GM12878 (cell line): ENCODE data around the gene TBX15. TPM values are rescaled to one million over a fixed set of nuclear protein-coding genes. Genes with fewer than 3 reads are reported as not detected.

Source experiments
- ATAC-seq: fragments of 200-7000 bp; cut with Tn5 transposase; 3 replicates; pipeline ENCODE4 v1.9.1; 2020; ENCODE audit warnings: mild to moderate bottlenecking, moderate library complexity
- BruUV-seq: library from RNA; stranded (reverse); fragments of 400-500 nt; replicated peaks from 2 replicates; lab custom pipeline; 2021; lab: Mats Ljungman, UMichigan
- CTCF ChIA-PET: fragments of 300-600 bp; sonication (Branson Sonifier 250); formaldehyde crosslinking; extraction: SDS; loops from one replicate; lab custom pipeline; 2021; ENCODE audit warnings: inconsistent platforms; lab: Yijun Ruan, JAX
- POLR2A ChIA-PET: fragments of 350-600 bp; formaldehyde crosslinking; extraction: SDS; loops from one replicate; lab custom pipeline; 2021; ENCODE audit warnings: inconsistent platforms; lab: Charles Lee
- RAD21 ChIA-PET: fragments of 300-600 bp; sonication (Branson Sonifier 250); formaldehyde crosslinking; loops from one replicate; lab custom pipeline; 2023; ENCODE audit warnings: antibody characterized with exemption; ENCODE audit not compliant: unreplicated experiment; lab: Charles Lee
- SMC1A ChIA-PET: fragments of 300-600 bp; sonication (Branson Sonifier 250); formaldehyde crosslinking; loops from one replicate; lab custom pipeline; 2023; ENCODE audit not compliant: unreplicated experiment, uncharacterized antibody; lab: Charles Lee
- DNase-seq: peaks from one replicate; pipeline ENCODE4 v3.0.0-alpha.2; 2011; ENCODE audit warnings: low read depth, low spot score
- FAIRE-seq: peaks from 3 replicates; lab custom pipeline; 2011; peaks lifted over from hg19 to GRCh38; lab: Jason Lieb, UNC
- H2AFZ ChIP-seq: 2 replicates; pipeline ENCODE4 v1.6.0; 2011; ENCODE audit warnings: low read depth, low read length, control low read depth; ENCODE audit not compliant: control insufficient read depth
- H3K27ac ChIP-seq: 2 replicates; pipeline ENCODE4 v1.5.1; 2011; ENCODE audit warnings: control low read depth; ENCODE audit not compliant: control insufficient read depth, insufficient read depth
- H3K27me3 ChIP-seq, 2 experiments: replicated peaks in 1 of 2; 2 replicates each; pipeline versions ENCODE4 v1.6.0 to v1.6.1; 2011; ENCODE audit warnings: low read length in 1 of 2; ENCODE audit not compliant: control insufficient read depth in 2 of 2, insufficient read depth in 2 of 2
- H3K36me3 ChIP-seq, 2 experiments: 2 replicates each; pipeline ENCODE4 v1.5.1; 2011; ENCODE audit warnings: low read length in 1 of 2; ENCODE audit not compliant: control insufficient read depth in 2 of 2, insufficient read depth in 2 of 2
- H3K4me1 ChIP-seq: 2 replicates; pipeline ENCODE4 v1.6.1; 2011; ENCODE audit warnings: mild to moderate bottlenecking, low read length, moderate library complexity, mixed read lengths; ENCODE audit not compliant: control insufficient read depth, insufficient read depth
- H3K4me2 ChIP-seq: 2 replicates; pipeline ENCODE4 v1.6.0; 2011; ENCODE audit warnings: control low read depth; ENCODE audit not compliant: control insufficient read depth, insufficient read depth
- H3K4me3 ChIP-seq: fragments of 200-600 bp; sonication (generic); 2 replicates; pipeline ENCODE4 v1.5.1; 2016
- H3K79me2 ChIP-seq: 2 replicates; pipeline ENCODE4 v1.6.0; 2011; ENCODE audit warnings: low read length; ENCODE audit not compliant: control insufficient read depth, insufficient read depth
- H3K9ac ChIP-seq: 2 replicates; pipeline ENCODE4 v1.8.0; 2011; ENCODE audit warnings: low read length, control low read depth, mixed read lengths; ENCODE audit not compliant: control insufficient read depth, insufficient read depth
- H3K9me3 ChIP-seq: replicated peaks from 3 replicates; pipeline ENCODE4 v1.5.1; 2011; ENCODE audit warnings: mild to moderate bottlenecking, low read length; ENCODE audit not compliant: control insufficient read depth, insufficient read depth
- H4K20me1 ChIP-seq: 2 replicates; pipeline ENCODE4 v1.6.0; 2011; ENCODE audit not compliant: control insufficient read depth, insufficient read depth
- CHD4 ChIP-seq: fragments of 200-600 bp; sonication (generic); IDR thresholded peaks from 2 replicates; pipeline ENCODE4 v1.6.1; 2016; ENCODE audit warnings: mild to moderate bottlenecking
- GATAD2B ChIP-seq: fragments of 450-650 bp; conservative IDR thresholded peaks from 2 replicates; pipeline ENCODE4 v1.6.1; 2017; ENCODE audit warnings: low read depth, mild to moderate bottlenecking, moderate library complexity
- SIX5 ChIP-seq: IDR thresholded peaks from 2 replicates; pipeline ENCODE4 v1.6.1; 2011; ENCODE audit warnings: mild to moderate bottlenecking, low read depth, low read length, moderate library complexity; ENCODE audit not compliant: severe bottlenecking
- ZNF24 ChIP-seq: fragments of 450-650 bp; IDR thresholded peaks from 2 replicates; pipeline ENCODE4 v1.6.1; 2017; ENCODE audit warnings: antibody characterized with exemption, mild to moderate bottlenecking
- WGBS: methylation state at CpG from one replicate; pipeline ENCODE4 v1.1.6; 2016; ENCODE audit warnings: low lambda C conversion rate; ENCODE audit not compliant: insufficient replicate concordance, insufficient coverage; ENCODE audit errors: missing lambda C conversion rate; 5-methylcytosine and 5-hydroxymethylcytosine counted together
- in situ Hi-C: fragments of 300-500 bp; cut with MboI; formaldehyde crosslinking; loops from 9 replicates; pipeline ENCODE4 v1.14.3; 2018; ENCODE audit warnings: mixed read lengths
- intact Hi-C: fragments of 100-400 bp; cut with micrococcal nuclease; formaldehyde crosslinking; loops from one replicate; pipeline ENCODE4 v1.14.2; 2022; ENCODE audit not compliant: unreplicated experiment
- polyA plus RNA-seq, 11 experiments: library from polyadenylated mRNA; depleted of rRNA in 4 of 11; unstranded in 6 of 11; stranded (reverse) in 5 of 11; fragments of >200 nt; fragmentation: Nextera tagmentation in 4 of 11; fragmentation: Illumina TruSeq in 1 of 11; extraction: Ambion mirVana in 4 of 11; extraction: Trizol in 1 of 11; gene quantifications; 1 replicate in 1 of 11; 2 replicates in 10 of 11; pipeline versions ENCODE4 v1.2.1 to v1.2.3, GENCODE V29; 2011 to 2016; ENCODE audit warnings: inconsistent platforms in 2 of 11, missing spikeins in 2 of 11, low read depth in 1 of 11
- total RNA-seq, 4 experiments: library from RNA; depleted of rRNA in 3 of 4; stranded (reverse); fragments of >200 nt in 3 of 4; fragmentation: Illumina TruSeq in 1 of 4; extraction: Trizol in 1 of 4; gene quantifications; 2 replicates each; pipeline versions ENCODE4 v1.2.1 to v1.2.3, GENCODE V29; 2013 to 2021
- TF ChIP-seq, protein P1 (sequence below): IDR thresholded peaks from 2 replicates; pipeline ENCODE4 v1.6.1; 2012; ENCODE audit warnings: low read length, inconsistent platforms
- TF ChIP-seq, protein P2 (sequence below): IDR thresholded peaks from 2 replicates; pipeline ENCODE4 v1.6.1; 2011; ENCODE audit warnings: low read depth, mild to moderate bottlenecking, low read length, moderate library complexity, borderline replicate concordance; ENCODE audit errors: extremely low read depth

TBX15 gene
- total and polyA plus RNA-seq, 10 of the 15 experiments (the other 5 are each of a cell fraction or from before 2014, with no cell fraction given) = 0.64 to 9.4 (median 0.99) TPM

DNA sequence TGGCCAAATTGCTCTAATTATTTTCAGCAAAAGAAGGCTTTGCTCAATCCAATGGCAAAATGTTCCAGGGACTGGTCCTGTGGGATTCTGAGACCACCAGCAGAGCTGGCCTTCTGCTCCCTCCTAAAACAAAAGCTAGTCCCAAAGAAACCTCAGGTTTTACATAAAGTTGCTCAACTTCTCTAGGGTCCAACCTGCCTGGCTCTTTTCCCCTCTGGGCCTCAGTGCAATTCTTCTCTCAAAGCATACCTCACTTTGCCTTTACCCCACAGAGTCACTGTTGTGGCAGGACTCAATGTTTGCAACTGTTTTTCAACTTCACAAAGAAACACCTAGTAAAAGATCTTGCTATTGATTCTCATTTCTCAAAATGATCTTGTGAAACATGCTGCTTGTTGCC is 39.8 kb downstream of the TBX15 start:
- in situ Hi-C loops (no loop called here), intact Hi-C loops (no loop called here)
- SMC1A ChIA-PET = no interaction called here
- Histone ChIP-seq H3K4me1 (no peaks in the 10 kb centered on the region), H3K79me2 (no peaks in the 10 kb centered on the region), H3K4me2 (no peak overlapping the region), H3K36me3 (no peaks in the 10 kb centered on the region), H3K4me3 (no peak overlapping the region), H2AFZ (no peak overlapping the region), H3K27ac (no peak overlapping the region), H3K9me3 (no peaks in the 10 kb centered on the region), H4K20me1 (no peaks in the 10 kb centered on the region), H3K27me3 (no peaks in the 10 kb centered on the region), H3K9ac (no peak overlapping the region)
- RAD21 ChIA-PET = no interaction called here
- POLR2A ChIA-PET = no interaction called here
- FAIRE-seq (no peak), ATAC-seq (no peak), DNase-seq (no peak)
- CTCF ChIA-PET = no interaction called here
- TF ChIP-seq CHD4 (no peak), ZNF24 (no peak), SIX5 (no peak), GATAD2B (no peak)
- BruUV-seq = no TSS peak

DNA sequence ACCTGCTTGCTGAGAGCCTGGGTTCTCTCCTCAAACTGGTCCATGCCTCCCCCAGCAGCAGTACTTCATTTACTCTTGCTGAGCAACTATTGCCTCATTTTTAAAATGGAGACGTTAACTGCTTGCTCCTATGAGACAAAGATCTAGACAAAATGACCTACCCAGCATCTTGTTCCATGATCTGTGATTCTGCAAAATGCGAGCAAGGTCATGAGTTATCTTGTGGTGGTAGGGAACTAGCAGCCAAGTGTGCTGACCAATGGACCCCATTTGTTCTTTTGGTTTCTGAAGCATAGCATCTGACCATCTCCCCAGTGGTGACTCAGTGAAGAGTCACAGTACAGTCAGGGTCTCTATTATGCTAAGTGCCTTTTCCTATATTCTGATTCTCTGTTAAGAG is 40.4 kb downstream of the TBX15 start:
- no peaks in the 10 kb centered on the region for H3K36me3 ChIP-seq
- no peaks in the 10 kb centered on the region for H3K27me3 ChIP-seq
- DNase-seq = no peak
- TF ChIP-seq, protein P1, sequence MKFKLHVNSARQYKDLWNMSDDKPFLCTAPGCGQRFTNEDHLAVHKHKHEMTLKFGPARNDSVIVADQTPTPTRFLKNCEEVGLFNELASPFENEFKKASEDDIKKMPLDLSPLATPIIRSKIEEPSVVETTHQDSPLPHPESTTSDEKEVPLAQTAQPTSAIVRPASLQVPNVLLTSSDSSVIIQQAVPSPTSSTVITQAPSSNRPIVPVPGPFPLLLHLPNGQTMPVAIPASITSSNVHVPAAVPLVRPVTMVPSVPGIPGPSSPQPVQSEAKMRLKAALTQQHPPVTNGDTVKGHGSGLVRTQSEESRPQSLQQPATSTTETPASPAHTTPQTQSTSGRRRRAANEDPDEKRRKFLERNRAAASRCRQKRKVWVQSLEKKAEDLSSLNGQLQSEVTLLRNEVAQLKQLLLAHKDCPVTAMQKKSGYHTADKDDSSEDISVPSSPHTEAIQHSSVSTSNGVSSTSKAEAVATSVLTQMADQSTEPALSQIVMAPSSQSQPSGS = no peak
- TF ChIP-seq, protein P2, sequence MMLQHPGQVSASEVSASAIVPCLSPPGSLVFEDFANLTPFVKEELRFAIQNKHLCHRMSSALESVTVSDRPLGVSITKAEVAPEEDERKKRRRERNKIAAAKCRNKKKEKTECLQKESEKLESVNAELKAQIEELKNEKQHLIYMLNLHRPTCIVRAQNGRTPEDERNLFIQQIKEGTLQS = no peak
- TF ChIP-seq, all 136 proteins: peak for 0
- H3K27ac ChIP-seq = no peak overlapping the region
- intact Hi-C loops = no loop called here
- SMC1A ChIA-PET = no interaction called here
- CTCF ChIA-PET = no interaction called here
- RAD21 ChIA-PET = no interaction called here
- H3K79me2 ChIP-seq = no peaks in the 10 kb centered on the region
- no peaks in the 10 kb centered on the region for H3K9me3 ChIP-seq
- no peaks in the 10 kb centered on the region for H3K4me1 ChIP-seq
- no peak overlapping the region for H2AFZ ChIP-seq
- 0% methylated on average over 2 of the region's 2 CpGs for WGBS
- ATAC-seq = no peak
- no peak overlapping the region for H3K9ac ChIP-seq
- in situ Hi-C loops = no loop called here
- POLR2A ChIA-PET = no interaction called here
- H3K4me3 ChIP-seq = no peak overlapping the region
- FAIRE-seq = no peak
- BruUV-seq = no TSS peak
- H3K4me2 ChIP-seq = no peak overlapping the region
- no peaks in the 10 kb centered on the region for H4K20me1 ChIP-seq
